ENCODE data around the gene MYLK3. TPM values are rescaled to one million over a fixed set of nuclear protein-coding genes. Genes with fewer than 3 reads are reported as not detected.
"Not testable (repeated sequence)": the region's sequence is repeated elsewhere in the genome, so short reads cannot be mapped to it uniquely, and the experiment has no call there.

Gene MYLK3
- polyA plus RNA-seq, 1 experiment, result 0.10 TPM

DNA sequence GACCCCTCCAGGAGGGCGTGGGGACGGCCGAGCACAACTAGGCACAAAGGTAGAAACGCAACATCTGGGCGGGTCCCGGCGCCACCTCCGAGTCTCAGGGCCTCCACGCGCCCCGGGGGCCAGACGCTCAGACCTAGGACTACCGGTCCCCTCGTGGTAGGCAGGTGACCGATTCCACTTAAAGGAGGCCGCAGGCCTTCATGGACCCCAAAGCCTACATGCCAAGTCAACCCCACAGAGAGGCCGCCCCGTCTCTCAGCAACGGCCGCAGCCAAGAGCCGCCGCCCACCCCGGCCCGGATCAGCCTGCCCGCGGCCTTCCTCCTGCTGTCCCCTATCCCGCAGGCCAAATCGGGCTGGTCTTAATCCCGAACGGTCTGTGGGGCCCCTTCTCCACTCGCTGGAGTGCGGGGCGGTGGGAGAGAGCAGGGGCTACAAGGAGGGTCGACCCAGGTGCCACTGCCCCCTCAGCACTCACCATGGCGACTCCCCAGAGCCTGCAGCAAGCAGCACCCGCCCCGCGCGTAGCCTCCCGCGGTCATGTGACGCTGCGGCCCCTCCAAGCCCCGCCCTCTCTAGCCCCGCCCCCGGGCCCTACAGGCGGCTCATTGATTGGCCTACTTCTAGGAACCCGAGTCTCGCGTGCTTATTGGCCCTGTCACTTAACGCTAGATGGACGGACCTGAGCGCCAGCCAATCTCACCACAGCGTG lies 59.3 kb downstream of the MYLK3 start, which contains the start of gene VPS35:
Gene VPS35, minus strand, starts transcription at position 525 of the 711 bp plus-strand sequence. Its CDS starts 45 bp downstream, at position 480.
- H3K36me3 ChIP-seq (ENCODE audit: control insufficient read depth, insufficient read depth, low read length), result no peaks in the 10 kb centered on the region
- ChIA-PET CTCF (interaction anchor here (2.1 kb wide), 1 partner anchor 112 kb away, joined by 11 read pairs; no protein-coding TSS in a partner anchor), POLR2A (no interaction called here)
- peak; percentile 28; the same call in 1 of the 2 replicates for TF ChIP-seq CTCF (IDR thresholded peaks at IDR 0.05; ENCODE audit: insufficient read depth, low read depth, low read length)
- DNase-seq (ENCODE audit: low read depth), result peak; percentile 88
- H3K4me3 ChIP-seq (ENCODE audit: low read depth, low read length), result peak within 1 kb of the TSS; percentile 81
- H3K27me3 ChIP-seq (ENCODE audit: control insufficient read depth, insufficient read depth, low read length), result no peaks in the 10 kb centered on the region

GRCh38 chr16:46688101-46688653 lies 60.0 kb downstream of the MYLK3 start:
- POLR2A ChIA-PET, result no interaction called here
- Histone ChIP-seq H3K36me3 (ENCODE audit: control insufficient read depth, insufficient read depth, low read length) (no peaks in the 10 kb centered on the region), H3K4me3 (ENCODE audit: low read depth, low read length) (peak overlapping the region; percentile 81), H3K27me3 (ENCODE audit: control insufficient read depth, insufficient read depth, low read length) (no peaks in the 10 kb centered on the region)
- CTCF ChIA-PET, result no interaction called here
- DNase-seq (ENCODE audit: low read depth), result no peak
- TF ChIP-seq CTCF (IDR thresholded peaks at IDR 0.05; ENCODE audit: insufficient read depth, low read depth, low read length), result no peak; the same call in 1 of the 2 replicates

DNA sequence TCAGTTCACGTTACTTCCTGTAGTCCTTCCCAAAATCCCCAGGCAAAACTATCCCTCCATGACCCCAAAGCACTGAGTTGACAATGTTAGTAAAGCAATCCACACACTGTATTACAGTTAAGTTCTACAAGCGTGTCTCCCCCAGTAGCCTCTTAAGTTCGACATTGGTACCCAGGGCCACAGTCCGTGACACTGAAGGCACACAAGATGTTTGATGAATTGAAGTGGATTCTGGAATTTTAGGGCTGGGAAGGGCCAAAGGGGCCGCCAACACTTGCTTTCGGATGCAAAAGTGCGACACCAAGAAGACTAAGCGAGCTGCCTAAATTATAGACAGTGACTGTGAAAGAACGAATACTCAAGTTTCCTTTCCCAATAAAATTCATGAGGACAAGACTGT lies 60.7 kb downstream of the MYLK3 start:
- ChIA-PET CTCF (no interaction called here), POLR2A (no interaction called here)
- Histone ChIP-seq H3K4me3 (ENCODE audit: low read depth, low read length) (peak overlapping the region; percentile 81), H3K36me3 (ENCODE audit: control insufficient read depth, insufficient read depth, low read length) (no peaks in the 10 kb centered on the region), H3K27me3 (ENCODE audit: control insufficient read depth, insufficient read depth, low read length) (no peaks in the 10 kb centered on the region)
- no peak for TF ChIP-seq CTCF (IDR thresholded peaks at IDR 0.05; ENCODE audit: insufficient read depth, low read depth, low read length)
- no peak for DNase-seq (ENCODE audit: low read depth)

DNA sequence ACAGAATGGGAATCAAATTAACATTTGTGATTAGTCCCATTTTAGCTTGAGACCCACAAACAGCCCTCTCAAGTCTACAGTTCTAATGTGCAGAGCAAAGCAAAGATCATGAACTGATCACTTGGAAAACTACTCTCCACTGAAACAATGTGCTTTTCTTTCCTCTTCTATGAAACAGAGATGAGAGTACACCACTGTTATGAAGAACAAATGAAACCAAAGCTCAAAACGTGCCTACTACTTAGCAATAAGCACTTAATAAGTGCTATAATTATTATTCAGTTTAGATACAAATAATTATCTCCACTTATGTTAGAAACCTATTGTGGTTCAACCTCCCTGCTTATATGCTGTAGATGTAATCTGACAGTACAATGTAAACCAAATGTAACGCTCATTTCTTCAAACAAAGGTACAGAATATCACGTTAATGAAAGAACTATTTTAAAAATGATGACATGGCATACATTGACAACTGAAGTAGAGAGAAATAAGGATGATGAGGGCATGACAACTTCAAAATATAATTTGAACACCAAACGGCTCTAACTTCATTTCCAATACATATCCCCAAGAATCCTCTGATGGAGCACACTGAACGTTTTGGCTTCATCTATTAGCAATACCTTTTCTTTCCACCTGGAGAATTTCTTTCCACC lies 61.2 kb downstream of the MYLK3 start:
- ChIA-PET CTCF (interaction anchor here (1.0 to 1.3 kb wide), 2 partner anchors 9 to 13 kb away, joined by 3 to 4 read pairs; no protein-coding TSS in a partner anchor), POLR2A (no interaction called here)
- no peaks in the 10 kb centered on the region for H3K36me3 ChIP-seq (ENCODE audit: control insufficient read depth, insufficient read depth, low read length)
- no peak overlapping the region for H3K4me3 ChIP-seq (ENCODE audit: low read depth, low read length)
- DNase-seq (ENCODE audit: low read depth), result no peak
- H3K27me3 ChIP-seq (ENCODE audit: control insufficient read depth, insufficient read depth, low read length), result no peaks in the 10 kb centered on the region
- no peak for TF ChIP-seq CTCF (IDR thresholded peaks at IDR 0.05; ENCODE audit: insufficient read depth, low read depth, low read length)

GRCh38 chr16:46681867-46682266 lies 66.3 kb downstream of the MYLK3 start:
- POLR2A ChIA-PET; H3K27me3 ChIP-seq (ENCODE audit: control insufficient read depth, insufficient read depth, low read length); DNase-seq (ENCODE audit: low read depth); H3K4me3 ChIP-seq (ENCODE audit: low read depth, low read length); H3K36me3 ChIP-seq (ENCODE audit: control insufficient read depth, insufficient read depth, low read length): not testable (repeated sequence)
- CTCF ChIA-PET, result interaction anchor here (1.9 kb wide), 1 partner anchor 8 kb away, joined by 10 read pairs; no protein-coding TSS in a partner anchor

- ChIA-PET CTCF (interaction anchor here (1.0 to 2.8 kb wide), 3 partner anchors 9 to 123 kb away, joined by 3 to 10 read pairs (median 4); no protein-coding TSS in a partner anchor), POLR2A (interaction anchor here (0.7 kb wide), 1 partner anchor 105 kb away, joined by 7 read pairs; no protein-coding TSS in a partner anchor)
- not testable (repeated sequence) for H3K4me3 ChIP-seq (ENCODE audit: low read depth, low read length); DNase-seq (ENCODE audit: low read depth); H3K36me3 ChIP-seq (ENCODE audit: control insufficient read depth, insufficient read depth, low read length); H3K27me3 ChIP-seq (ENCODE audit: control insufficient read depth, insufficient read depth, low read length)
These were observed 70.2 kb downstream of the MYLK3 start for GRCh38 chr16:46677943-46678342.

Data from BJ (cell line).